ENCODE data around the gene MEIS2.

Gene MEIS2

GRCh38 chr15:37072181-37072580 lies 28.2 kb downstream of the MEIS2 start:
- DNase-seq: no peak

- no peak for DNase-seq
These were observed 29.2 kb downstream of the MEIS2 start for GRCh38 chr15:37071134-37071533.

GRCh38 chr15:37070686-37071085 lies 29.7 kb downstream of the MEIS2 start:
- no peak for DNase-seq

GRCh38 chr15:37061996-37062395 lies 38.4 kb downstream of the MEIS2 start:
- DNase-seq: no peak

GRCh38 chr15:37059086-37059485 lies 41.3 kb downstream of the MEIS2 start:
- DNase-seq: no peak

GRCh38 chr15:37058316-37058985 lies 41.9 kb downstream of the MEIS2 start:
- DNase-seq: no peak

- DNase-seq: no peak
These were observed 42.5 kb downstream of the MEIS2 start for GRCh38 chr15:37057831-37058230.

- no peak for DNase-seq
These were observed 43.1 kb downstream of the MEIS2 start for GRCh38 chr15:37057256-37057655.

GRCh38 chr15:37056177-37057121 lies 43.9 kb downstream of the MEIS2 start:
- DNase-seq: no peak

GRCh38 chr15:37055481-37055880 lies 44.9 kb downstream of the MEIS2 start:
- DNase-seq: no peak

- DNase-seq: no peak
These were observed 46.0 kb downstream of the MEIS2 start for GRCh38 chr15:37054336-37054735.

- no peak for DNase-seq
These were observed 47.2 kb downstream of the MEIS2 start for GRCh38 chr15:37053166-37053565.

GRCh38 chr15:37050345-37050744 lies 50.0 kb downstream of the MEIS2 start:
- DNase-seq: no peak

GRCh38 chr15:37046876-37047614 lies 53.3 kb downstream of the MEIS2 start:
- DNase-seq: no peak

GRCh38 chr15:37045859-37046740 lies 54.2 kb downstream of the MEIS2 start:
- DNase-seq: no peak

GRCh38 chr15:37044915-37045648 lies 55.3 kb downstream of the MEIS2 start:
- DNase-seq: no peak

GRCh38 chr15:37041836-37042235 lies 58.5 kb downstream of the MEIS2 start:
- no peak for DNase-seq

- no peak for DNase-seq
These were observed 59.3 kb downstream of the MEIS2 start for GRCh38 chr15:37041042-37041441.

- no peak for DNase-seq
These were observed 60.1 kb downstream of the MEIS2 start for GRCh38 chr15:37040072-37040742.

- no peak for DNase-seq
These were observed 61.6 kb downstream of the MEIS2 start for GRCh38 chr15:37038716-37039106.
